Activated B cell treated with CpG ODN at 0.5 μM for 24 hours (primary cell): ENCODE results near the gene INKA2. TPM values are rescaled to one million over a fixed set of nuclear protein-coding genes. Genes with fewer than 3 reads are reported as not detected.

Source experiments
- ATAC-seq: fragments of 200-7000 bp; cut with Tn5 transposase; one replicate; pipeline ENCODE4 v1.10.0; 2021; ENCODE audit warnings: low read depth, mild to moderate bottlenecking, moderate library complexity
- CTCF ChIA-PET: fragments of 350-600 bp; sonication (Branson Sonifier 250); formaldehyde crosslinking; loops from one replicate; lab custom pipeline; 2021; ENCODE audit warnings: antibody characterized with exemption; lab: Charles Lee
- POLR2A ChIA-PET: fragments of 350-600 bp; sonication (Branson Sonifier 250); formaldehyde crosslinking; loops from one replicate; lab custom pipeline; 2021; ENCODE audit warnings: antibody characterized with exemption; lab: Charles Lee
- DNase-seq: peaks from one replicate; pipeline ENCODE4 v3.0.0; 2022
- H3K27ac Mint-ChIP-seq: one replicate; pipeline ENCODE4 v1.8.0; 2020; ENCODE audit warnings: mixed read lengths
- H3K27me3 Mint-ChIP-seq: one replicate; pipeline ENCODE4 v1.8.0; 2021; ENCODE audit warnings: mixed read lengths
- H3K36me3 Mint-ChIP-seq: one replicate; pipeline ENCODE4 v1.8.0; 2021; ENCODE audit warnings: low read depth, mixed read lengths
- H3K4me1 Mint-ChIP-seq: one replicate; pipeline ENCODE4 v1.8.0; 2021; ENCODE audit warnings: mixed read lengths
- H3K4me3 Mint-ChIP-seq: one replicate; pipeline ENCODE4 v1.8.0; 2020; ENCODE audit warnings: mild to moderate bottlenecking, mixed read lengths
- H3K9me3 Mint-ChIP-seq: one replicate; pipeline ENCODE4 v1.8.0; 2020; ENCODE audit warnings: mixed read lengths
- intact Hi-C: fragments of 100-400 bp; cut with micrococcal nuclease; formaldehyde crosslinking; loops from one replicate; pipeline ENCODE4 v1.15.1; 2024
- total RNA-seq: library from RNA; stranded (reverse); gene quantifications from 2 replicates; pipeline ENCODE4 v1.2.3, GENCODE V29; 2022
- TF ChIP-seq, protein P1 (sequence below): fragments of 200-600 bp; IDR thresholded peaks from one replicate; pipeline ENCODE4 v1.8.0; 2022; ENCODE audit warnings: antibody characterized with exemption, mild to moderate bottlenecking

Gene INKA2
- total RNA-seq, 1 donor from 2014 or later, result 2.1 TPM

DNA sequence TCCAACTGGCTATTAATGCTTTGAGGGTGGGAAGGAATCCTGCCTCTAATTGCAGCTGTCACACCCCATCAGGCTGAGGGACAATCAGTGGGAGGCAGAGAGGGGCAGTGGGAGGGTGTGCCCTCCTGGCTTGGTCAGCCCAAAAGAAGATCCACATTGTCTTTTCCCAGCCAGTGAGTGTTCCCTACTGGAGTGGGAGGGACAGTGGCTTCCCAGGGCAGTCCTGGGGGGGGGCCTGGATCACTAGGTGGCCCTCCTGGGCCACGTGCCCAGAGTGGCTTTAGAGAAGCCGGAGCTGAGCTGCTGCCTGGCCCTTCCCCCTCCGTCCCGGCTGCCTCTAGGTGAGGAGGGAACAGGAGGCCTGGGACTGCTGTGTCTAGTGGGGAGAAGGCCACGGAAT is 14.0 kb downstream of the INKA2 start:
- POLR2A ChIA-PET, result no interaction called here
- Mint-ChIP-seq H3K27ac (no peak overlapping the region), H3K4me3 (no peak overlapping the region), H3K36me3 (no peaks in the 10 kb centered on the region), H3K4me1 (peaks cover 21% of the 10 kb centered on the region), H3K27me3 (no peaks in the 10 kb centered on the region), H3K9me3 (no peaks in the 10 kb centered on the region)
- ATAC-seq (no peak), DNase-seq (no peak)
- TF ChIP-seq, protein P1, sequence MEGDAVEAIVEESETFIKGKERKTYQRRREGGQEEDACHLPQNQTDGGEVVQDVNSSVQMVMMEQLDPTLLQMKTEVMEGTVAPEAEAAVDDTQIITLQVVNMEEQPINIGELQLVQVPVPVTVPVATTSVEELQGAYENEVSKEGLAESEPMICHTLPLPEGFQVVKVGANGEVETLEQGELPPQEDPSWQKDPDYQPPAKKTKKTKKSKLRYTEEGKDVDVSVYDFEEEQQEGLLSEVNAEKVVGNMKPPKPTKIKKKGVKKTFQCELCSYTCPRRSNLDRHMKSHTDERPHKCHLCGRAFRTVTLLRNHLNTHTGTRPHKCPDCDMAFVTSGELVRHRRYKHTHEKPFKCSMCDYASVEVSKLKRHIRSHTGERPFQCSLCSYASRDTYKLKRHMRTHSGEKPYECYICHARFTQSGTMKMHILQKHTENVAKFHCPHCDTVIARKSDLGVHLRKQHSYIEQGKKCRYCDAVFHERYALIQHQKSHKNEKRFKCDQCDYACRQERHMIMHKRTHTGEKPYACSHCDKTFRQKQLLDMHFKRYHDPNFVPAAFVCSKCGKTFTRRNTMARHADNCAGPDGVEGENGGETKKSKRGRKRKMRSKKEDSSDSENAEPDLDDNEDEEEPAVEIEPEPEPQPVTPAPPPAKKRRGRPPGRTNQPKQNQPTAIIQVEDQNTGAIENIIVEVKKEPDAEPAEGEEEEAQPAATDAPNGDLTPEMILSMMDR, result no peak
- intact Hi-C loops, result no loop called here
- CTCF ChIA-PET, result no interaction called here

DNA sequence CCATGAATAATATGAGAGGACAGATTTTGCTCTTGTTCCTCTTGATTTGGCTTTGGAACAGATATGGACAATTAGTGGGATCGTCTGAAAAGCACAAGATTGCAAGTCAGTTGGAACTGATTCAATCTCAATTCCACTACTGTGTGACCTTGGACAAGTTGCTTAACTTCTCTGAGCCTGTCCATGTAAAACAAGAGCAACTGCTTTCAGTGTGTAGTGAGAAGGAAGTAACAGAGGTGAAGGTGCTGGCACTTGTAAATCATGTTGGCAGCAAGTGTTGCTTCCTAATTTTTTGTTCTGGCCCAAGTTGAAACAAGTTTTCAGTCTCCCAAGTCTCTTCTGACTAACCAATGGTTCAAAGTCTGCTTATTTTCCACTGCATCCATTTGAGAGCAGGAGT is 15.3 kb downstream of the INKA2 start:
- Mint-ChIP-seq H3K36me3 (no peaks in the 10 kb centered on the region), H3K4me3 (no peak overlapping the region), H3K27me3 (no peaks in the 10 kb centered on the region), H3K4me1 (peaks cover 21% of the 10 kb centered on the region), H3K27ac (no peak overlapping the region), H3K9me3 (no peaks in the 10 kb centered on the region)
- intact Hi-C loops, result no loop called here
- ATAC-seq (no peak), DNase-seq (no peak)
- TF ChIP-seq, protein P1, result no peak
- ChIA-PET CTCF (no interaction called here), POLR2A (no interaction called here)

DNA sequence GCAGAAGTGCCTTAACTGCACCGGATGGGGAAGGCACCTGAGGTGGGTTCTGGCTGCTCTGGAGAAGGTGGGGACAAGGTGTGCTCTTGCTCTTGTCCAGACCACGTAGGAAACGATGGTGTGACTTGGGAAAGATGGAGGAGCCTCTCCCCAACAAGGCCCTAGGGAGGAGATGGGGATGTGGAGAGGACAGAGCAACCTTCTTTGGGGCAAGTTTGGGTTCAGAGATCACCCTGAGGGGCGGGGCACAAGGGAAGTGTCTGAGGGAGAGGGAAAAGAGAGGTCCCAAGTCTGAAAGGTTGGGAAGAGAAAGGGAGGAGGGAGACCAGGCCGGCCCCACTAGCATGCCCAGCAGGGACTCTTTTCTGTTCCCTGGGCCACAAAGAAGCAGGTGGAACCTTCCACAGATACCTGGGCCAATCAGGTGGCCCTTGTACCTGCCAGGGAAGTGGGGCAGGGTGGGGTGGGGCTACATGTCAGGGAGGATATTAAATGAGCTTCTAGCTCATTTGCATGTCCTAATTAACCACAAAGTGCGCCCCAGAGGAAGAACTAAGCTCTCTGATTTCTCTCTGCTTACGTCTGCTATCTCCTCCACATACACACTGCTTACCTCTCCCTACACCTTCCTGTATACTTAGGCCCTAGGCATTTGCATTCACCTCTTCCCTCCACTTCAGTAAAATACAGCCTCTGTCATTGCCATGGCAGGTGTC is 15.9 kb downstream of the INKA2 start:
- ChIA-PET POLR2A (no interaction called here), CTCF (no interaction called here)
- intact Hi-C loops, result no loop called here
- Mint-ChIP-seq H3K9me3 (no peaks in the 10 kb centered on the region), H3K27me3 (no peaks in the 10 kb centered on the region), H3K36me3 (no peaks in the 10 kb centered on the region), H3K4me3 (no peak overlapping the region), H3K27ac (peak overlapping the region; percentile 38), H3K4me1 (peaks cover 21% of the 10 kb centered on the region)
- no peak for DNase-seq
- TF ChIP-seq, protein P1, result no peak
- ATAC-seq, result peak; percentile 69

DNA sequence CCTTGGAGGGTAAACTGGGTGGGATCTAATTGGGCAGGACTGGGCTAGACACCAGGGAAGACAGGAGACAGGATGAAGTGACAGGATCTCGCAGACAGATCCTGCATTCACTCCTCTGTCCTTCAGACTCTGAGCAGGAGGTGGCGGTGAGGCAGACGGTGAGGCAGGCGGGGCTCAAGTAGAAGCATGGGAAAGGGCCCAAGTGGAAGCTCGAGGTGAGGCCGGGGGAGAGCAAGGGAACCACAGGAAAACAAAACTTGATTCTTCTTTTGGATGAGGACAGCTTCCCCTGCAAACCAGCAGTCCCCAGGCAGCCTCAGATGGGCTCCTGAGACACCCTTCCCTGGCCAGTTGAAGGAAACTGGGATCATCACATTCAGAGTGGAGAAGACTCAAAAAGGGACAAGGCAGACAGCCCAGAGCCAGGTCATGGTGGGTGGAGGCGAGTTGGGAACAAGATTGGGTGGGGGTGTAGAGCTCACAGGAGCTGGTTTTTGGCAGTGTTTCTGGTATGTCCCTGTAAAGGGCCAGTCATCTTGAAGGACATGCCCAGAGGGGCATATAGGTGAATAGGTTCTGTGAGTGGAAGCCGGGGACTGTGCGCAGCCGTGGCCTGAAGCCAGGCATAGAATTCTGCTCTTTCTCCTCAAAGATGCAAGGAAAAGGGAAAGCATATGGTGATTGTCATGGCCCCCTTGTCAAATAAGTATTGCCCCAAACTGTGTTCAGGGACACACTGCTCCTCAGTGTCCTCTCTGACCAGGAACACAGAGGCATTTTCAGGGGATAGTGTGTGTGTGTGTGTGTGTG is 18.0 kb downstream of the INKA2 start:
- H3K4me3 Mint-ChIP-seq, result no peak overlapping the region
- TF ChIP-seq, protein P1, result no peak
- peaks cover 7% of the 10 kb centered on the region for H3K36me3 Mint-ChIP-seq
- DNase-seq (no peak), ATAC-seq (no peak)
- H3K27me3 Mint-ChIP-seq, result no peaks in the 10 kb centered on the region
- CTCF ChIA-PET, result no interaction called here
- POLR2A ChIA-PET, result interaction anchor here (0.9 kb wide), 1 partner anchor 213 kb away, joined by 3 read pairs; no protein-coding TSS in a partner anchor
- peaks cover 21% of the 10 kb centered on the region for H3K4me1 Mint-ChIP-seq
- H3K27ac Mint-ChIP-seq, result no peak overlapping the region
- no peaks in the 10 kb centered on the region for H3K9me3 Mint-ChIP-seq
- intact Hi-C loops, result no loop called here

DNA sequence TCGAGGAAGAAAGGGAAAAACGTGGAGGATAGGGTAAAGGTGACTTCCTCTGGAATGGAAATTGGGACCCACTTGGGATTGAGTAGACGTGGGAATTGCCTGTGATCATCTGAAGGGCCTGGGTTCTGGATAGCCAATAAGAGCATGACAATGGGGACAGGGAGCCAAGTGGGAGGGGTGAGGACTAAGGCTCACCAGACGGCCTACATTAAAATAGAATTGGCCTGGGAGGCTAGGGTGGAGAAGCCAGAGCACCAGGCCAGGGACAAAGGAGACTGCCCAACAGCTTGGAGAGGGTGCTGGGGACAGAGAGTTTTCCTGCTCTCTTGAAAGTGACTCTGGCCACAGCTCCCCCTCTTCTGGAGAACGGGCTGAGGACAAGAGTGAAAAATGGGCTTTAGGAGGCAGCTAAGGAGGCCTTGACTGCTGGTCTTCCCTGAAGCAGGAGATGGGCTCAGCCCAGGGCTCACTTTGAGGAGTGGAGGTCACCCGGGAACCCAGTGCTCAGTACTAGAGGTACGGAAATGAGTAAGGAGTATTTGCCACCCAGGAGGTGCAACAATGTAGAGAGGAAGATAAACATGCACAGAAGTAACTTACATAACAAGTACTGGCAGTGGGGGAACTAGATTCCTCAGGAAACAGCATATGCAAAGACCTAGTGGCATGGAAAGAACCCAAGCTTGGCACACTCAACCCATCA is 18.8 kb downstream of the INKA2 start:
- POLR2A ChIA-PET, result no interaction called here
- Mint-ChIP-seq H3K27ac (no peak overlapping the region), H3K9me3 (no peaks in the 10 kb centered on the region), H3K4me1 (peaks cover 21% of the 10 kb centered on the region), H3K4me3 (no peak overlapping the region), H3K27me3 (no peaks in the 10 kb centered on the region), H3K36me3 (peaks cover 7% of the 10 kb centered on the region)
- ATAC-seq, result no peak
- intact Hi-C loops, result no loop called here
- DNase-seq, result no peak
- TF ChIP-seq, protein P1, result no peak
- CTCF ChIA-PET, result no interaction called here
